DMS79 (cell line): ENCODE measurements around the gene PAX2.

Experiments
- DNase-seq: peaks from one replicate; lab custom pipeline; 2025; lab: John Stamatoyannopoulos, UW

PAX2 gene

DNA sequence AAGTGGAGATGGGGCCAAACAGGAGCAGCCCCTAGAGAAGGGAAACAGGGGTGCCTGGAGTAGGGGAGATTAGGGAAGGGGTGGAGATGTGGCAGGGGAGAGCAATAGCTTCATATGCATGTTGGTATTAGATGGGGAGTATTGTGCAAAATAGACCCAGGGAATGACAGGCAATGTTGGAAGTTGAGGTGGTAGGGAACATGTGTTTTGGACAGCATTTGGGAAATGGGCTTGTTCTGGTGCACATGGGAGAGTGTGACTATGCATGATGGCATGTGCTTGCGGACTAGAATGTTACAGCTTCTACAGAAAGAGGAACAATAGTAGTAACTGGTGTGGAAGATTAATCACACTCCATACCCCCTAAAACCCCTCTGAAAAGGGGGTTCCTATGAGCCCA is 10.4 kb downstream of the PAX2 start:
- DNase-seq, result no peak

DNA sequence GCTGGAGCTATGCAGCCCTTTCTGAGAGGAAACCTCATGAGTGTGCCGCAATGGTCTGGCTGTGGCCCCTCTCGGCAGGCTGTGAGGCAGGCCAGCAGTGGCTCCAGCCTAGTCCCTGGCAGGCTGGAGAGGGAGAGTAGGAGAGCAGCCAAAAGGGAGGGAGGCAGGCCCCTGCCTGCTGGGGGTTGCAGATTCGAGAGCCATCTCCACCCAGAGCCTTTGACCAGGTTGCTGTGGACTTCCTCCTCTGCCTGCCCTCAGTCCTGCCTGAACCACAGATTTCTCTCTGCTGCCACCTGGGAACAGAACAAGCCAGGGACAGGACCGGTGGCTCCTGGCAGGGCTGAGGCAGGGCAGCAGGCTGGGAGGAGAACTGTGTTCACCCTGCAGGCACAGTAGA is 13.9 kb downstream of the PAX2 start:
- no peak for DNase-seq

DNA sequence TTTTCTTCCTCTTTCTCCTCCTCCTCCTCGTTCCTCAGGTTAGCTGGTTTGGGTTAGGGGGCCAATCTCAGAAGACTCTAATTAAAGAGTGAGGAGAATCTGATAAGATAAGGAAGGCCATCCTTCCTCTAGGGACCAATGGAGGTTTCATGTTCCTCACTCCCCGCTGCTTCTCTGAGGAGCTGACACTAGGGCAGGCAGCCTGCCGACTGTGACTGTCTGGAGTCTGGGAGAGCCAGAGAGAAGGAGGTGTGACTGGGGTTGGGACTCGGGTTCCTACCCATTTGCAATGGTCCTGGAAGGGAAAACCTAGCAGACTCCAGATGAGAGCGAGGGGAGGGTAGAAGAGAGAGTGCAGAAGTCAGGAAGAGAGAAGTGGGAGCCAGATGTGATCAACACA is 15.3 kb downstream of the PAX2 start:
- DNase-seq, result no peak

DNA sequence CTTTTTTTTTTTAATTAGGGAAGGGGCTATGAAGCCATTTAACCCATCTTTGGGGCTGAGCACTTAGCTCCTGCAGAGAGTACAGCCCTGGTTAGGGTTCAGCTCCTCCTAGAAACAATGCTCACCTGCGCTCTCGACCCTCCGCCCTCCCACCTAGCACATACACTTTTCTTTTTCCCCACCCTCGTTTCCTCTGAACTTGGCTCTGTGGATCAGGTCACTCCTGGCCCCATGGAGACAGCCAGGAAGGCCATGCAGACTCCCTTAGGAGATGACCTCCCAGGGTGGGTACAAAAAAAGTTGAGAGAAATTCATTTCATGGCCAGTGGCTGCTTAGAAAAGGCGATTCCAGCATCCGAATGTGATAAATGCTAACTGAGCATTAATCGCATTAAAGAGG is 15.8 kb downstream of the PAX2 start:
- DNase-seq, result no peak

DNA sequence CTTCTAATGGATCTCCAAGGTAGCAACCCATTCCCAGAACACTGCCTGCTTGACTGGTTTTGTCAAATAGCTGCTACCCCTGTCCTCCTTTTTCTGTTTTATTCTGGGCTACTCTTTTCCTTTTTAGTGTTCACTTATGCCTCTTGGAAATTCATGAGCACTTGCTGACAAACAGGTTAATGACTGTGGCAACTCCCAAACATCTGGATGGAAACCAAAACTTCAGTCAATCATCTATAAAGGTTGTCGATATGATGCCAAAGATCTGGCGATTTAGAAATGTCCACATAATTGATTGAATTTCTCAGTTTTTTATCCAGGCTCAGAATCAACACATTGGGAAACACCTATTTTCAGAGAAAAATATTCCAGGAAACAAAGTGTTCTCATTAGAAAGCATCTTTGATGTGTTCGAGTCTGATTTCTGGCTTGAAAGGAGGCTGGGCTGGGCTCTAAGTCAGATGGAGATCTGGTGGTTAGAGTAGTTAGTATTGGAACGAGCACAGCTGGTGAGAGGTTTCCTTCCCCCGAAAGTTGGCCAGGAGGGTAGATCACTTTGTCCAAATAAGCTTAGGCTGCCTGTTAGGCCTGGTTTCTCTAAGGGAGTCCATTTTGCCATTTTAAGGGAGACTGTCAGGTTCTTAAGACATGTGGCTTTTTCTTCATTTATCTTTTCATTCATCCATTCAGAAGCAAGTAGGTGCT is 17.8 kb downstream of the PAX2 start:
- no peak for DNase-seq

DNA sequence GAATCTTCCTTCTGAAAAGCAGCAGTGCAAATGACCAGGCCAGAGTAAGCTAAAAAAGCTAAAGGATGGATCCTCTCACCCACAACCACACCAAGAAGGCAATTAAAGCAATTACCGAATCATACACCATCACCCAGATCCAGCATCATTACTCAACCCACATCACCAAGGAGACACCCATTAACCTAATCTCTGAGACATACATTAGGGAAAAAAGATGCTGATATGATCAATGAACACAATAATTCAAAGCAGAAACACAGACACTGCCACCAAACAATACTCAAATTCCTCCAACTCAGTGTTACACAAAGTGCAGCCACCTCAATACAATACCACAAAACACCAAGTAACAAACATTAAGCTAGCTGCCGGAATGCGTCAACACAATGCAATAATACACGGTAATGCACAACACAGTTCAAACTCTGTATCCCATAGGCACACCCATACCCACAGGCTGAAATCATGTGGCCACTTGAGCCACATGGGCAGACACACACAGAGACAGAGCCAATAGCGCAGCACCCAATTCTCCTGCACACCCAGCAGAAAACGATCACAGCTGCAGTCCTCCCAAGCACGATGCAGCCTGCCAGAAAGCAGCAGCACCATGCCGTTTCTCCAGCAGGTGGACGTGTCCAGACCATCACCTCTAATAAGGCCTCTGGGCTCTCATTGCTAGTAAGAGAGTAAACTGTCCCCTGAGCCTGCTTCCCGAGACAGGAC is 21.5 kb downstream of the PAX2 start:
- DNase-seq, result no peak

DNA sequence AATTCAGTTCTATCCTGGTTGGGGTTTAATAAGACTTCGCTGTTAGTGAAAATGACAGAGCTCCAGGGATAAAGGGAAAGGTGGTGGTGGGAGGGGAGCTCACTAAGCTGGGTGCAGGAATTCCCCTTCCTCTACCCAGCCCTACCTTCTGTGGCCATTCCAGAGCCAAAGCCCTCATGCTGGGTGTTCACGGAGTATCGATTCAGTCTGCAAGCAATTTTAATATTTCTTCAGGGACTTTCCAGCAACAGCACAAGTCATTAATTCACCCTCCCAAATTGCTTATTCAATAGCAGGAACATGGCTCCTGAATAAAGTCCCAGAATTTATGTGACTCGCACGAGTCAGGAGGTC is 22.0 kb downstream of the PAX2 start:
- DNase-seq, result no peak

DNA sequence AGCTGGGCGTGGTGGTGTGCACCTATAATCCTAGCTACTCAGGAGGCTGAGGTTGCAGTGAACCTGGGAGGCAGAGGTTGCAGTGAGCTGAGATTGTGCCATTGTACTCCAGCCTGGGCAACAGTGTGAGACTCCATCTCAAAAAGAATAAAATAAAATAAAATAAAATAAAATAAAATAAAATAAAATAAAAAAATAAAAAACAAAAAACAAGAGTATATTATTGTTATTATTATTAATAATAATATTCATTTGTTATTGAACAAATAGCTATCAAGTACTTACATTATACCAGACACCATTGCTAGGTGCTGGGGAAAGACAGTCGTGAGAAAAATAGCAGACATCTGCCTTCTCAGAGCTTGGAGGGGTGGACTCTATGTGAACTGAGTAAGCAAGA is 24.1 kb downstream of the PAX2 start:
- DNase-seq, result no peak

DNA sequence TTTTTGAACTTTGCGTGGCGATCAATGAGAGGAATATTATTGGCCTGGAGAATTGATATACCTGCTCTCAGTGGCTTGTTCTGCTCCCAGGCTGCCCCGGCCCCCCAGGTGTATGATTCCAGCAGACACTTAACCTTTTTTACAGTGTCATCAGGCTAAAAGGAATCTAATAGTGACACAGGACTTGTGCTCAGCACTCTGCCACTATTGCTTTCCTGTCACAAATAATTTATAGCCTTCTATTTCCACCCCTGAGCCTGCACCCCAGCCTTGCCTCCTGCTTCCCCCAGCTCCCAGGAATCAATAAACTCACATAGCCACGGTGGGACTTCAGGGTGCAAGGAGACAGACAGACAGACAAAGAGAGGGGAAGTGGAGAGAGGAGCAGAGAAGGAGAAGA is 28.3 kb downstream of the PAX2 start:
- DNase-seq, result no peak

DNA sequence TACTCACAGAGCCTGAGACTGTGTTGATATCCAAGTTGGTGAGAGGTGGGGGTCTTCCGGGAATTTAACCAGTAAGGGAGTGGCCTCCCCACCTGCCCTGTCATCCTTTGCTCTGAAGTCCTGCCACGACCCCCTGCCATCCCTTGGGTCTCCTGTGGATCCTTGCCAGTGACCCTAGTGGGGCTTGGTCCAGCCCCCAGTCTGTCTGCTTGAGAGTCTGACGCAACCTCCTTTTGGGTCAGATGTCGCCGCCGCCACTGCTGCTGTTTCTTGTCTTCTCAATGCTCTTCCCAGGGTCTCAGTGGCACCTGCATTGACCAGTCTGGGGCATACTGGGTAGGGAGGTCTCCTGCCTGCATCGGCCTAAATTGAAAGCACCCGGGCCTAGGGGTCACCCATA is 28.8 kb downstream of the PAX2 start:
- no peak for DNase-seq

DNA sequence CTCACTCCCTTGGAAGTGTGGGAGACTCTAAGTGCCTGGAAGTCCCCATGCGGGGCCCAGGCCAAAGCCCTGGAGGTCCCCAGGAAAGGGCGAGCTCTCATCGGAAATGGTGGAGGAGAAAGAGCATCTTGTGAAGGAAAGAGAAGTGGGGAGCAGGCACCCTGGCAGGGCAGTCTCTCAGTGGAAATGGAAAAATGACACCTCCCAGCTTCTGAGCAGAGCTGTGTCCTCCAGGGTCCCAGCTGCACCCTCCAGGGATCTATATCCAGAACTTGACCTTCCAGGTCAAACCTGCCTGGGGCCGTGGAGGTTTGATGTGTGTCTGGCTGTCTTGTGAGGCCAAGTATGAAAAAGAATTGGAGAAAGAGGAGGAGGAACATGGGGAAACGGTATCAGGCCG is 29.5 kb downstream of the PAX2 start:
- DNase-seq, result no peak

DNA sequence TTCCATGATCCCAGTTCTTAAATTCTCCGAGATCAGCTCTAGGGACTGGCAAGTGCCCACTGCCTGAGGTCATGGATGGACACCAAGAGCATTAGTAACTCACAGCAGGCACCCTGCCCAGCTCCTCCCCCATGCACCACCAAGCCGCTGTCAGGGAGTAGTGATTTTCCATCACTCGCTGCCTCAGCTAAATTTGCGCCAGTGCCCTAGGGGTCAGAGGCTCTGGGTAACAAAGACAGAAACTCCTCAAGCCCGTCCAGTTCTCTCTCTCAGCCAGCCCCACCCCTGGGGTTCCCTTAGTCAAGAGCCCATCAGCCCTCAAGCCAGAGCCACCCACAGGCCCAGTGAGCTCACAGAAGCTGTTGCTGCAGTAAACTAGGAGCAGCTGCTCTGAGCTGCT is 30.0 kb downstream of the PAX2 start:
- no peak for DNase-seq

DNA sequence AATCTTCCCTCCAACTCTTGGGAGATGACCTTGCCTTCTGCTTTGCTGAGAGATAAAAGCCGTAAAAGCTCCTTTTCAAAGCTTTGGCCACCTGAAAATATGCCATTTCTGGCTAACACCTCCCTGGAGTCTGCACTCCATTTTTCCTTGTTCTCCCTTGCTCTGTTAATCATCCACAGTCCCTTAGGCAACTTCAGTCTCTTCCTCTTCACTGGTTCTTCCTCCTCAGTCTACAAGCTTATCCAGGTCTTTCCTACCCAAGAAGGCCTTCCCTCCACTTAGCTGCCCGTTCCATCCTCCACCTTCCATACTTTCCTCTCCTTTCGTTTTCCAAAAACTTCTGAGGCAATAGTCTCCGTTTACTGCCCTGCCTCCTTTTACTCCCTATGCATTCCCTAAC is 30.5 kb downstream of the PAX2 start:
- DNase-seq, result no peak

DNA sequence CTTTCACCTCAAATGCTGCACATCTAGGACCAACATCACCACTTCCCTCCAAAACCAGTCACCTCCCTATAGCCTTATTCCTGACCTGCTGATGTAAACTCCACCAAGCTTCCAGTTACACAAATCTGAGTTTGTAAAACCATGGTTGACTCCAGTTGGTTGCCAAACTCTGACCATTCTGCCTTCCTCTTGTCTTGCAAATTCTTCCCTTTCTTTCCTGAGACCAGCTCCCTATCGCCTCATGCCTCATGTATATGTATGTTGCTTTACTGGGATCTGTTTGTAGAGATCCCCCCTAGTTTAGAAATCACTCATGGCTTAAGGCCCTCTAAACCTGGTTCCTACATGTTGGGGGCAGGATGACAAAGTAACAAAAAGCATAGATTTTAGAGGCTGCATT is 31.3 kb downstream of the PAX2 start:
- no peak for DNase-seq

DNA sequence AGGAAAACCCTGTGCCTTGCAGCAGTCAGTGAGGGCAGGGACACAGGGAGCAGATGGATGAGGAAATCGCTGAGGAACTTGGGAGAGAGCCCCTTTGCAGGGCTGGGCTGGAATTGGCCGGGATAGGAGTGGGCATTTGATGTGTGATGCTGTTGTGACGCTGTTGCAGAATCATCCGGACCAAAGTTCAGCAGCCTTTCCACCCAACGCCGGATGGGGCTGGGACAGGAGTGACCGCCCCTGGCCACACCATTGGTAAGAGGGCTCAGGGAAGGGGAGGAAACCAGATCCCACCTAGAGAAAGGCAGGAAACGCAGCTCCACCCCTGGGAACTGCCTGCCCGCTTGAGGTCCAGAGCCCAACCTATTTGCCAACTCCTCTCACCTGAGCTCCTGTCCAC is 33.9 kb downstream of the PAX2 start:
- DNase-seq, result no peak

DNA sequence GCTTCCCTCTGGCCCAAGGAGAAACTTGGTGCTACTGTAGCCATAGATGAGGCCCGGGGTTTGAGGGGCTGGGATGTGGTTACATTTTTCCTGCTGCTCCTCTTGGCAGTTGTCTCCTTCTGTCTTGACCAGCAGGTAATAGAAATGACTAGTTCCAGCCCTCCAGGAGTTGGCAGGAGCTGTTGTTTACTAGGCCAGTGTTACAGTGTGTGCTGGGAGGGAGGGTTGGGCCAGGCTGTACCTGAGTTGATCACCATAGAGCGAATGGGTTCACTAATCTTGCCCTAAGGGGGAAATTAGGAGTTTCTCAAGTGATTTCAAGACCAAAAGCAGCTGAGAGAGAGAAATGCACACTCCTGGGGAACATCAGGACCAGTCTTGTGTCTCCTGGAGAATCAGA is 34.9 kb downstream of the PAX2 start:
- DNase-seq, result no peak

DNA sequence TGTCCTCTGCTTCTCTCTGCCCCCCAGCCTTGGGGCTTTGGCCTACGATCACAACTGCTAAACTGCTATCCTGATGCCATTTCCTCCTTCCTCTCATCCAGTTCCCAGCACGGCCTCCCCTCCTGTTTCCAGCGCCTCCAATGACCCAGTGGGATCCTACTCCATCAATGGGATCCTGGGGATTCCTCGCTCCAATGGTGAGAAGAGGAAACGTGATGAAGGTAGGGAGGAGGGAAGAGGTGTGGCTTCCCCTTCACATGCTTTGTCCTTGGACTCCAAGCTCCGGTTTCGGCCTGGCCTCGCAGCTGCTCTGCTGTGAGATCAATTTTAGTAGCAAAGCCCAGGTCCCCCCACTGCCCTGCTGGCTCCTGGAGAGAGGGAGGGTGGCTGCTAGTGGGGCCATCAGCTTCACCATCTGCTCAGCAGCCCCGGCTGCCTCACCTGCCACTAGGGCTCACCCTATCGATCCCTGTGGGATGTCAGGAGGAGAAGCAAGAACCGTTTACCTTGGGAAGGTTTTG is 35.8 kb downstream of the PAX2 start:
- DNase-seq, result no peak

DNA sequence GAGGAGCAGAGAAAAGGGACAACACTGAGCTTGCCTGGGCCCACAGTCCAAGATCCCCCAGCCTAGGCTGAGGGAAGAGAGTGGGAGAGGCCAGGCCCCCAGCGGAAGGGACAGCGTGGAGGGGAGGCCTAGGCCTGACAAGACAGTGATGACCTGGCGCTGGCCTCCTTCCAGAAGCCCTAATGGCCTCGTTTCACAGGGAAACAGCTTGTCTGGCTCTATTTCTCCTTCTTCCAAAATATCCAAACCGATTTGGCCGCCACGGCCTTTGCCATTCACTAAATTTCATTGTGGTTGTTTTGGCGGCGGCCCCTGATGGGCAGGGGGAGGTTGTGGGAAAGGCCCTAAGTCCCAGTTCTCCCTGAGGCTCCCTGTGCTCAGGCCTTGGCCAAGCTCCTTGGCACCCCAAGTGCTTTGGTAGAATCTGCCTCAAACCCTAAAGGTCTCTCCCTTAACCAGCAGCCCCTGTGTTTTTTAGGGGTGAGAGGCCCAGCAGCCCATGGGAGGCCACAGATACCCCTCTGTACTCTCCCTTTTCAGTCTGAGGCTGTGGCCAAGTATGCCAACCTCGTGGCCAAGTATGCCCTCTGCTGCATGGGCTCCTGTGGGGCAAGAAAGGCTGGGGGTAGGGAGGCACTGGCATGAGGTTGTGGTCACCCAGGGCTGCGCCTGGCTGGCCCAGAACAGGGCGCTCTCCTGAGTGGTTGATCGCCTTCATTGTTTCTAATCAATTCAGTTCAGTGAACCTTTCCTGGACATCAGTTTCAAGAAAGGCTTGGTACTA is 37.3 kb downstream of the PAX2 start:
- DNase-seq, result no peak

DNA sequence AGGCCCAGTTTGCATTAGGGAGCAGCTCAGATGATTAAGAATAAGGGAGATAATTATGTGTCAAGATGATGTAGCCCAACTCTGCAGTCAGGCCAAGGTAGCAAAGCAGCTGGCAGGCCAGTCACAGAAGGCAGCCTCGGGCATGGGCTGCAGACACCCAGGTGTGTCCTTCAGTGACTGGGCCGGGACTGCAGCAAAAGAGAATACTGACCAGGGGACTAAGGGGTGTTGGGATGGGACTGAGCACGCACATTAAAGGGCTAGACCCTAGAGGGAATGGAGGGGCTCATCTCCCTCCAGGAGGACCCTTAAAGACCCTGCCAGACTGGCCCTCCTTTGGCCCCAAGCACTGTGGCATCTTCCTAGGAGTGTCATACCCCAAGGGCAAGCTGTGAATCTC is 38.7 kb downstream of the PAX2 start:
- no peak for DNase-seq

DNA sequence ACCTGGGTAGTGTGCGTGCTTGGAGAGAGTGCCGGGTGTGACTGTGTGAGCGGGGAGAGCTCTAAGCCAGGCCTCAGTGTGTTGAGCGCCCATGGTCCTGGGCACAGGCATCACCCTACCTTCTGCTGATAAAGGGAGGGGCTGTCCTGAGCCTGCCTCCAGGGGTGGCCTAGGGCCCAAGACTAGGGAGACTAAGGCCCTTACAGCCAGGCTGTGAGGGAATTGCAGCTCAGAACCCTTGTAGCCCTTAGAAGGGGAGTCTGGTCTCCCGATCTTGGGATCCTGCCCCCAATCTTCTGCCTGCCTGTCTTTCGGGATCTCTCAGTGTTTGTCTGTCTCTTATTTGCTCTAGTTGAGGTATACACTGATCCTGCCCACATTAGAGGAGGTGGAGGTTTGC is 41.2 kb downstream of the PAX2 start:
- no peak for DNase-seq

DNA sequence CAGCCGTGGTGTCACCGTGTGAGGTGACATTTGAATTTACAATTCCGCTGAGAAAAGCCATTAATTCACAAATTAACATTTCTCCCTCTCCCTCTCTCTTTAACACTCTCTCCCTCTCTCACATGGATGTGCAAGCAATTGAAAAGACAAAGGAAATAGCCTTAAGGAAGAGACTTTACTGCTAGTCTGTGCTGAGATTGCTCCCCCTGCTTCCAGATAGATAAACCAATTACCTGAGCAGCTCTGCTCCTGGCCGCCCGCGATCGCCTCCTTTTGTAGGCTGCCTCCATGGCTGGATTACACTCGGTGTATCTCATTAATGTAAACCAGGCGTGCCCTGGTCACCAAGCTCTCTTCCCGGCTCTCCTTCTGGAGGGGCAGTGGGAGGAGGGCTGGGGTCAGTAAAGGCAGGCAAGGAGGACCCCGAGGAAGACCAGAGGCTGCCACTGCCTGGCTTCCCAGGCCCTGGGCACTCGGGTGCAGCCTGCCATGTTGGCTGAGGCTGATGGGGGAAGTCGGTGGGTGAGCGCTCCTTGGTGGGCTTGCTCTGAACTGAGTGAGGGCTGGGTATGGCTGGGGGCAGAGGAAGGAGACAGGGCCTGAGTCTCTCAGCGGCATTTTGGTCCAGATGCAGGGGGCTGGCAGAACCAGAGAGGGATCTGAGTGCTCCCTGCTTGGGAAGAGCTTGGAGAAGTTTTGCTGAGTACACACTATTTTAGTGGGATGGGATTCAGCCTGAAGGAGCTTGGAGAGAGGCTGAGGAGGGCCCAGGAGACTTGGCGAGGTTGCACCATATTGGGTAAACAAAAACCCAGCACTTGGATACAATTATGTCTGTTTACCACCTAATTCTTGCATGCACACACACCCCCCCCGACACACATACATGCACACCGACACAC is 42.9 kb downstream of the PAX2 start:
- no peak for DNase-seq

DNA sequence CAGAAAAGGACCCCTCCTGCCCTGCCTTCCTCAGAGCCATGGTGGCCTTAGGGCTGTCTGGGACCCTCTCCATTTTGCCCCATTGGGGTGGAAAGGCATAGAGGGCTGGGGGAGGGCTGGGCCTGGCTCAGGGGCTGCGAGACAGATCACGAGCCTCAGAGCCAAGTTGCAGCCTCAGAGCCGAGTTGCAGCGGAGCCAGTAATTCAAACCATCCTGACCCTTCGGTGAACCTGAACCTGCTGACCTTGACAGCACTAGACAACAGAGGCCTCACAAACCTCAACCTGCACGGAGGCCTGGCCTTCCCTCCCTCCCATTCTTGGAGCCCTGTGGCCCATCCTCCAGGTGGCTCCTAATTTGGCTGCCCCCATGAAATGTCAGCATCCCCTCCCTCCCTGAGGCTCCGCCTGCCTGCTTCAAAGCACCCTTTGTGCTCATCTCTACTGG is 45.4 kb downstream of the PAX2 start:
- no peak for DNase-seq
